ENCODE results near the gene PTGFRN. TPM values are rescaled to one million over a fixed set of nuclear protein-coding genes. Genes with fewer than 3 reads are reported as not detected.

The PTGFRN gene
- total RNA-seq, 2 donors from 2014 or later: 41.6 to 43.2 TPM

- H3K9me3 ChIP-seq (ENCODE audit: control insufficient read depth, low read length): no peaks in the 10 kb centered on the region
- Mint-ChIP-seq H3K4me3 (no peak overlapping the region), H3K4me1 (peaks cover 10% of the 10 kb centered on the region), H3K27ac (no peak overlapping the region), H3K9me3 (no peaks in the 10 kb centered on the region), H3K27me3 (ENCODE audit: insufficient read depth) (no peaks in the 10 kb centered on the region), H3K36me3 (ENCODE audit: low read depth) (peaks cover 32% of the 10 kb centered on the region)
- H3K27me3 ChIP-seq (ENCODE audit: control insufficient read depth, insufficient read depth, low read length, poor library complexity, severe bottlenecking): no peaks in the 10 kb centered on the region
- no peak for DNase-seq
- TF ChIP-seq CTCF (conservative IDR thresholded peaks at IDR 0.05): no peak
- 93 to 94% methylated on average over 24 to 42 of the region's 42 CpGs for WGBS, 2 experiments (ENCODE audit: insufficient coverage in 1 of 2, insufficient read length in 1 of 2)
- H3K27ac ChIP-seq (ENCODE audit: low read depth, low read length): no peak overlapping the region
- H3K9ac ChIP-seq (ENCODE audit: extremely low read depth, low read length, poor library complexity, severe bottlenecking): no peak overlapping the region
- peaks cover 50% of the 10 kb centered on the region for H3K36me3 ChIP-seq (ENCODE audit: control insufficient read depth, insufficient read depth, low read length)
- H3K4me1 ChIP-seq (ENCODE audit: control insufficient read depth, insufficient read depth, low read length): peaks cover 5% of the 10 kb centered on the region
- no peak overlapping the region for H3K4me3 ChIP-seq (ENCODE audit: low read length)
Measured at GRCh38 chr1:116944613-116945012, 34.9 kb downstream of the PTGFRN start.

DNA sequence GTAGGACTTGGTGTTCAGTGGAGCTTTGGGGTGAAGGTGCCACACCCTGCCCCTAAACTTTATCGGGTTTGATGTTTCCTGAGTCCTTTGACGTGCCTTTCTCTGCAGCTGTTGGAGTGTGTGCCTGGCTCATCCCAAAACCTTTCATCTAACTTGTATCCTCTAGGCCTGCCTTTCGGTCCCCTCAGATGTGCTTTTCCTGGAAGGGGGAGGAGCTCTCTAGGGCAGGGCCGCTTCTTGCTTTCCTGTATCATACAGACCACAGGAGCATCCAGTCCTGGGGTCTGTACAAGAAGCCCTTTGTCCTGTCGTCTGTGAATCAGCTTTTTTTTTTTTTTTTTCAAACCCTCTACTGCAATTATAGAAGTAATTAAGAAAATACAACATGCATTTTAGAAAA lies 35.7 kb downstream of the PTGFRN start:
- DNase-seq: no peak
- H3K9me3 ChIP-seq (ENCODE audit: control insufficient read depth, low read length): no peaks in the 10 kb centered on the region
- no peak overlapping the region for H3K27ac ChIP-seq (ENCODE audit: low read depth, low read length)
- no peaks in the 10 kb centered on the region for H3K9me3 Mint-ChIP-seq
- H3K27ac Mint-ChIP-seq: peak overlapping the region; percentile 10
- H3K9ac ChIP-seq (ENCODE audit: extremely low read depth, low read length, poor library complexity, severe bottlenecking): no peak overlapping the region
- H3K36me3 Mint-ChIP-seq (ENCODE audit: low read depth): peaks cover 36% of the 10 kb centered on the region
- H3K27me3 Mint-ChIP-seq (ENCODE audit: insufficient read depth): no peaks in the 10 kb centered on the region
- no peaks in the 10 kb centered on the region for H3K27me3 ChIP-seq (ENCODE audit: control insufficient read depth, insufficient read depth, low read length, poor library complexity, severe bottlenecking)
- WGBS, 2 experiments (ENCODE audit: insufficient coverage in 1 of 2, insufficient read length in 1 of 2): 94 to 100% methylated on average over 2 to 5 of the region's 5 CpGs
- H3K4me3 ChIP-seq (ENCODE audit: low read length): no peak overlapping the region
- peaks cover 11% of the 10 kb centered on the region for H3K4me1 Mint-ChIP-seq
- TF ChIP-seq CTCF (conservative IDR thresholded peaks at IDR 0.05): no peak
- H3K36me3 ChIP-seq (ENCODE audit: control insufficient read depth, insufficient read depth, low read length): peaks cover 53% of the 10 kb centered on the region
- peaks cover 11% of the 10 kb centered on the region for H3K4me1 ChIP-seq (ENCODE audit: control insufficient read depth, insufficient read depth, low read length)
- no peak overlapping the region for H3K4me3 Mint-ChIP-seq

DNA sequence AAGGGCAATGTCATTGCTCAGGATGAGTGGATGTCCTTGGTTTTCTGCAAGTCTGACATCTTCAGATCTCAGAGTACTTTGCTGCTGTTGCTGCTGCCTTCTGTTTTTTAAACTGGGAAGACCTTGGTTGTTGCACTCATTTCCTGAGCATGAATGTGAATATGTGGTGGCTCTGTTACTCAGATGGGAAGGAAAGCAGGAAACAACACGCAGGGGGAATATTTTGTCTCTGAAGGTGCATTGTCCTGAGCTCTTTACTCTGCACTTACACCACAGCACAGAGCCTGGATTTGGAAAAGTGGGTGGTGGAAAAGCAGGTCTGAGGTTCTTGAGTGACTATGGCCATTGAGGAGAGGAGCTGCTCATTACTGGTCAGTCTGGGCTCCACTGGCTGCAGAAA lies 36.3 kb downstream of the PTGFRN start:
- H3K27ac Mint-ChIP-seq: no peak overlapping the region
- no peak for TF ChIP-seq CTCF (conservative IDR thresholded peaks at IDR 0.05)
- H3K36me3 ChIP-seq (ENCODE audit: control insufficient read depth, insufficient read depth, low read length): peaks cover 55% of the 10 kb centered on the region
- H3K4me1 ChIP-seq (ENCODE audit: control insufficient read depth, insufficient read depth, low read length): peaks cover 11% of the 10 kb centered on the region
- H3K9ac ChIP-seq (ENCODE audit: extremely low read depth, low read length, poor library complexity, severe bottlenecking): no peak overlapping the region
- H3K36me3 Mint-ChIP-seq (ENCODE audit: low read depth): peaks cover 36% of the 10 kb centered on the region
- no peak for DNase-seq
- H3K27ac ChIP-seq (ENCODE audit: low read depth, low read length): no peak overlapping the region
- H3K27me3 Mint-ChIP-seq (ENCODE audit: insufficient read depth): no peaks in the 10 kb centered on the region
- 100% methylated on average over 1 of the region's 1 CpG; no CpG with 5 or more reads in 1 of the 2 experiments for WGBS, 2 experiments (ENCODE audit: insufficient coverage in 1 of 2, insufficient read length in 1 of 2)
- no peak overlapping the region for H3K4me3 ChIP-seq (ENCODE audit: low read length)
- H3K4me1 Mint-ChIP-seq: peaks cover 17% of the 10 kb centered on the region
- no peaks in the 10 kb centered on the region for H3K9me3 Mint-ChIP-seq
- H3K4me3 Mint-ChIP-seq: no peak overlapping the region
- no peaks in the 10 kb centered on the region for H3K27me3 ChIP-seq (ENCODE audit: control insufficient read depth, insufficient read depth, low read length, poor library complexity, severe bottlenecking)
- no peaks in the 10 kb centered on the region for H3K9me3 ChIP-seq (ENCODE audit: control insufficient read depth, low read length)
